Mesenteric fat pad (tissue), 1 donor: ENCODE data around the gene RPRML. TPM values are rescaled to one million over a fixed set of nuclear protein-coding genes. Genes with fewer than 3 reads are reported as not detected.
"Not testable (repeated sequence)": the region's sequence is repeated elsewhere in the genome, so short reads cannot be mapped to it uniquely, and the experiment has no call there.

Experiments
- DNase-seq: peaks from one replicate; pipeline ENCODE4 v3.0.0-alpha.2; 2020; ENCODE audit warnings: low spot score
- long read RNA-seq: library from polyadenylated mRNA; unstranded; transcript quantifications from one replicate; pipeline ENCODE4 v2.0.0, GENCODE V29; 2020
- total RNA-seq: library from RNA; stranded (reverse); fragmentation: NEBNext Ultra II Directional; extraction: Animal tissue kit (Norgen Biotek cat#: 25700); gene quantifications from one replicate; pipeline ENCODE4 v1.2.1, GENCODE V29; 2021
- donor health status: DM: yes; HTN: yes; CAD: no.

The RPRML gene
- total RNA-seq = not detected
- long read RNA-seq = 0 reads

- DNase-seq = no peak
These were observed at the start of gene RPRML for GRCh38 chr17:46979147-46979863. Gene RPRML (minus strand): TSS chr17:46979253. CDS start chr17:46979007, 246 bp downstream.

- DNase-seq = not testable (repeated sequence)
These were observed 37.9 kb upstream of the RPRML start for GRCh38 chr17:47016966-47017365.

GRCh38 chr17:47013341-47013740, 34.3 kb upstream of the RPRML start:
- no peak for DNase-seq

GRCh38 chr17:47012457-47012856, 33.4 kb upstream of the RPRML start:
- DNase-seq = no peak

DNA sequence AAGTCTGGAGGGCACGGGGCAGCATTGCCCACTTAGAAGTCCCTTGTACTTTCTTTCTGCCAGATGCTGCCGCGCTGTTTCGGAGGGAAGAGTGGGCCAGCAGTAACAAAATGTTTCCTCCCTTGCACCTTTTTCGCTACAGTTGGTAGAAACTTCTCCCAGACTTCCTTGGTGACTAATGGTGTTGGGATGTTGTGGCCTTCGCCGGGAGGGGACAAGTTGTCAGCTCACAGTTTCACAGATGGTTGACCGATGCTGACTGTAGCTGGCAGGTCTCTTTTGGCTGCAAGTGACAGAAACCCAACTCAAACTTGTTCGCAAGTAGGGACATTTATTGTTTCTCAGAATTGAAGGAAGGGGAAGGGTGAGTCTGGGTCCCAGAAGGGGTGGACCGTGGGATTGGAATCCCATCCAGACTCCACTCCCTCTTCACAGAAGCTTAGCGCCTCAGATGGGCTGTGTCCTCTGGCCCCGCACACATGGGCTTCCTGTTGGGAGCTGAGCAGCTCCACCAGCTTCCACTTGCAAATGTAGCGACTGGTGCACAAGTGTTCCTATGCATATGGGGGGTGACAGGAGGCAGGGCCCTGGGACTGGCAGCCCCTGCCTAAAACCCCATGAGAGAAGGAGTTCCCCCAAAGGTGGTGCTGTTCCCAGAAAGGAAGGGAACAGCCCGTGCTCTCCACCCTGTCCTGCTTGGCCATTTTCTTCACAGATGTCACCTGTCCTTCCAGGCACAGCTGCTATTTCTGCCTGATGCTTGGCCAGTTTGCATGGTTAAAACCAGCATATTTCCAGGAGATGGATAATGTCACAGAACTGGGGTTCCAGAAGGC, 30.9 kb upstream of the RPRML start:
- DNase-seq = no peak

DNA sequence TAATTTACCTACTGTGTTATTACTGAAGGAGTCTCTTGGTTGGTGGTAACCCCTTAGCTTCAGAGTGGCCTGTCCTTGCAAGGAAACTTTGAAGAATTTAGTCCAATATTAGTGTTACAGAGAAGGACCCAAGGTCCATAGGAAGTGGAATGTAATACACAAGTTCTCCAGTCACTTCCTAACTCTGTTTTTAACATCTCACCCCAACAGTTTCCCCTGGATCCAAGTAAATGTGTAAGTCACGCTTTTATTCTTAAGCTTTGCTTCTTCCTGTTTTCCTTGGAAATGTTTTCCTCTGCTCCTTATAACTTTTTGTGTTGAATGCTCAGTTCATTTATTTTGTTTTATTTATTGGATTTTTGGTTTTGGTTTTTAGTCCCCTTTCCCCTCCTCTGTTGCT, 25.9 kb upstream of the RPRML start:
- DNase-seq = no peak

DNA sequence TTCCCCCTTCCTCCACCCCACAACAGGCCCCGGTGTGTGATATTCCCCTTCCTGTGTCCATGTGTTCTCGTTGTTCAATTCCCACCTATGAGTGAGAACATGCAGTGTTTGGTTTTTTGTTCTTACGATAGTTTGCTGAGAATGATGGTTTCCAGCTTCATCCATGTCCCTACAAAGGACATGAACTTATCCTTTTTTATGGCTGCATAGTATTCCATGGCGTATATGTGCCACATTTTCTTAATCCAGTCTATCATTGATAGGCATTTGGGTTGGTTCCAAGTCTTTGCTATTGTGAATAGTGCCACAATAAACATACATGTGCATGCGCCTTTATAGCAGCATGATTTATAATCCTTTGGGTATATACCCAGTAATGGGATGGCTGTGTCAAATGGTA, 24.8 kb upstream of the RPRML start:
- not testable (repeated sequence) for DNase-seq

- DNase-seq = no peak
These were observed 17.0 kb upstream of the RPRML start for GRCh38 chr17:46995841-46996571.

DNA sequence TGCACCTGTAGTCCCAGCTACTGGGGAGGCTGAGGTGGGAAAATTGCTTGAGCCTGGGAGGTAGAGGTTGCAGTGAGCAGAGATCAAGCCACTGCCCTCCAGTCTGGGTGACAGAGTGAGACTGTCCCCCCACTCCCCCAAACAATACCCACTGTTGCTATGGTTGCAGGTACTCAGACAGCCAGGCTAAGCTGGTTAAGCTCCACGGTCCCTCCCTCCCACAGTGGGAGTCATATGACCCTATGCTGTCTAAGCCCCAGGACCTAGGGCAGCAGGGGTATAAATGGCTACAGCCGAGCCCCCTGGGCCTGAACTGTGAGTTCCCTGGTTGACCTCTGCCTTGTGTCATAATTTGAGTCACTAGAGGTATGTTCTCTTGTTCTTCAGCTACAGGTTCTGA, 15.9 kb upstream of the RPRML start:
- no peak for DNase-seq

DNA sequence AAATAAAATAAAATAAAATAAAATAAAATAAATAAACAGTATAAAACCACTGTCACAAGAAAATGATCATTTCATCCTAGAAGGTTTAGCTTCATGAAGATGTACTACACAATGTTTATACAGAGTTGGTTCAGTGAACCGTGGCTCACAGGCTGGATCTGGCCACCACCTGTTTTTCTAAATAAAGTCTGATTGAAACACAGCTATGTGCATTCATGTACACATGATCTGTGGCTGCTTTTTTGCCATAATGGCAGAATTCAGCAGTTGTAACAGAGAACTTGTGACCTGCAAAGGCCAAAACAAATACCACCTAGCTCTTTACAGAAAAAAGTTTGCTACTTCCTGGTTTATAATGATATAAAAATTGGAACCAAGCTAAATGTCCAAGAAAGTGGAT, 12.6 kb upstream of the RPRML start:
- no peak for DNase-seq

DNA sequence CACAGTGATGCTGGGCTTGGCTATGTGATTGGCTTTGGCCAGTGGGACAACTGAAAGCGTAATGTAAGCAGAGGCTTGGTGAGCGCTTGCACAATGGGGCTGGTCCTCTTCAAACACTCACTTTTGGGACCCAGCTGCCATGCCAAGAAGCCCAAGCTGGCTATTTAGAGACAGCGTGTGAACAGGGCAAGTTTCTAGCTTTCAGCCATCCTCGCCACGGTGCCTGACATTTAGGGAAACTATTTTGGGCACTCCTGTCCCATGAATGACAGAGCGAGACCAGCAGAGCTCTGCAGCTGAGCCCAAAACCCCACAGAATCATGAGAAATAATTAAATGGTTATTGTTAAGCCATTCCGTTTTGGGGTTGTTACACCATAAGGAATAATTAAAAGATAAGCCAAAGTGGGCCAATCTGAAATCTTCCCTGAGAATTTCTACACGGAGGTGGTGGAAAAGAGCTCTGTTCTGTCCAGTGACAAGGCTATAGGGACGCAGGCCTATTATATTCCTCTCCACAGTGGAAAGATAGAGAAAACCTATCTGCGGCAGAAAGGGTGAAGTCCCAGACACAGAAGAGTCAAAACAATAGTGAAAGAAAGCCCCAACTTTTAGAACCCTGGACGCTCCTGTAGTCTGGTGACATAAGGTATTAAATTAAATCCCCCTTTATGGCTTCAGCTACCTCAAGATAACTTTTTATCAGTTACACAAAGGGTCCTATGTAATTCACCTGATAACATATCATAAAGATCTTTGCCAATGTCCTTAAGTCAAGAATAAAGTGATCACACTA, 10.8 kb upstream of the RPRML start:
- DNase-seq = no peak

- not testable (repeated sequence) for DNase-seq
These were observed 8.9 kb upstream of the RPRML start for GRCh38 chr17:46987927-46988326.

- no peak for DNase-seq
These were observed 7.3 kb upstream of the RPRML start for GRCh38 chr17:46986366-46986765.

DNA sequence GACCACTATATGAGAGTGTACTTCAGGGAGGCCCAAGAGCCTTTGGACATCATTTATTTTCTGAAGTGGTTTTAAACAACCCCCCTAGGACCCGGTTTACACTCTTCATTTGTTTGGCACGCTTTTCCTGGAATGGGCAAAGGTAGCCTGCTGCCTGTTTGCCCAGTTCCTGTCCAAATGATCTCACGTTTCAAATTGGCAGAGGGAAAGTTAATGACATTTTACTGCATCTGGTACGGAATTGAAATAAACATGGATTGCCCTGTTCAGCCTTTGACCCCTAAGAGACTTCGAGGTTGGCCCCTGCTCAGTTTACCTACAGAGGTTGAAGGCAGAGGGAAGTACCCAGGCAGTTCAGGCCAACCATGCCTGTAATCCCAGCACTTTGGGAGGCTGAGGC, 5.8 kb upstream of the RPRML start:
- DNase-seq = no peak

DNA sequence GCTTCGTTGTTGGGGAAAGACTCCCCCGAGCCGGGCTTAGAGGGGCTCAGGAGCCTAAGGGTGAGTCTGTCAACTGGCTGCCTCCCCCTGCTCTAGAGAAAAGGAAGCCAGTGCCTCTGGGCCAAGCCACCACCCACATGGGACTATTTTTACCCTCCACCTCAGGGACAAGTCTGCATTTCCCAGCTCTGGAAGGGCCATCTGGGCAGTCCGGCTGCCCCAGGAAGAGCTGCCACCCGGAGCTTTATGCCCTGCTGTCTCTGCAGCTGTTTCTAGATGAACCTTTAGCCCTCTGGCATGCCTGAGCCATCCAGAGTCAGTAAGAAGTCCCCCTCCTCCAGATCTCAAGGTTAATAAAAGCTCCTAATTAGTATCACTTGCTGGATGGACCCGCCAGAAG, 5.3 kb upstream of the RPRML start:
- no peak for DNase-seq

GRCh38 chr17:46983782-46984181, 4.7 kb upstream of the RPRML start:
- DNase-seq = no peak

DNA sequence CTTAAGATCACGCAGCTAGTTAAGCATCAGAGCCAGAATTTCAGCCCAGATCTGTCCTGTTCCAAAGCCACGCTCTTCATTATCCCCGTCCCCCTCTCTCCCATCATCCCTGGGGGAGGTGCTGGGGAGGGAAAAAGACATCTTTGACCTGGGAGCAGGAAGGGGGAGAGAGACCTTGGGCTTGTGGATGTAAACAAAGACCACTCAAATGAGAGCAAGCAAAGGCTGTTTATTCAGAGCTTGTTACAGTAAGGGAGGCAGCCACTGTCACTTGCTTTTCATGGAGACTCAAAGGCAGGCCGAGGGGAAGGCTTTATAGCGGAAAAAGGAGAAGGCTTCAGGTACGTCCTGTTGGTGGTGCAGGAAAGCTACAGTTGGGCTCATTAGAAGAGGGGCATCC, 3.5 kb upstream of the RPRML start:
- DNase-seq = no peak

DNA sequence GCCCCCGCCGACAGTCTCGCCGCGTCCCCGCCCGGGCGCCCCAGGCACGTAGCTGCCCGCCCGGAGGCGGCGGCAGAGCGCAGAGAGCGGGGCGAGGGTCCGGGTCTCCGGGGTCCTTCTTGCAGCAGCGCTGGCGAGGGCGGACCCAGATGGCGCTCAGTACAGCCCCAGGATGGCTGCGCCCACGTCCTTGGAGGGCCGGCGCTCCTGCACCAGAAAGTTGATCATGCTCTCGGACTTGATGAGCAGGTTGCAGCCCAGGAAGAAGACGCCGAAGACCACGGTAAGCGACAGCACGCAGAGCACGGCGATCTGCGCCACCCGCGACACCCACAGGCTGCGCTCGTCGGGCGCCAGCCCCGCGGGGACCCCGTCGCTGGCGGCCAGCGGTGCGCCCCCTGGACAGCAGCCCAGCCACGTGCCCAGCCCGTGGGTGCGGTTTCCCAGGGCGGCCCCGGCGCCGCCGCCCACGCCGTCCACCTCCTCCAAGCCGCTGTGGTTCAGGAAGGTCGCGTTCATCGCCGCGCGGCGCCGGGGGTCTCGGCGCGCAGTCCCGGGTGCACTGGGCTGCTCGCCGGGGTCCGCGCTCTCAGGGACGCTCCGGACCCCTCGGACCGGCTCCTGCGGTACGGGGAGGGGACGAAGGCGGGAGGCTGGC, 435 bp downstream of the RPRML start:
- no peak for DNase-seq

DNA sequence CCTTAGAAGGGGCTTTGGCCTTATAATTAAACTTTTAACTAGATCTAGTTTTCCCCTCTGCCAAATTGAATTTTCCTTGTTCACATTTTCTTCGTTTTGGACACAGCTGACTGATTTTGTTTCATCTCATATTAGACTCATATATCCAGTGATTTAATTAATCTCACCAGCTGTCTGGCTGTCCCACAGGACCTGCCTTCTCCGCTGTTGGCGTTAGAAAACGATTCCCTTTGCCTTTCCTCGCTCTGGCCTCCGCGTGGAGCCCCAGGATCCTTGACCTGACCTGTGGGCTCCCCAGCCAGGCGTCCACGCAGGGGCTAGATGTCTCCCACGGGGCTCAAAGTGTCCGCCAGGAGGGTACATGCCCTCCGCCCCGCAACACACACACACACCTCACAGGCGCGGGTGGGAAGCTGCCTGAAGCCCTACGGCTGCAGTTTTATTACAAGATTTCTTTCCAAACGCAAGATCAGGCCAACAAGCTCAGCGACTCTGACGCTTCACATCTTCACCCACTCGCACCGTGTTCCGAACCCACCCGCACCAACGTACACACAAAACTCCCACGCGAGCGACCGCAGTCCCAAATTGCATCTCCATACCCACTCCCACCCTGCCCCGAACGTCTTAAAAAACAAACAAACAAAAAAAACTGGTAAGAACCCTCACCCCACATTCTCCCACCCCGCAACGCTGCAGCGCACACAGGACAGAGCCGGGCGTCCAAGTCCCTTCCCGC, 1.1 kb downstream of the RPRML start:
- no peak for DNase-seq

GRCh38 chr17:46977348-46977747, 1.7 kb downstream of the RPRML start:
- no peak for DNase-seq
